Caco-2 (cell line): ENCODE results near the gene SLC6A6. TPM values are rescaled to one million over a fixed set of nuclear protein-coding genes. Genes with fewer than 3 reads are reported as not detected.

Experiments
- BruUV-seq: library from RNA; stranded (reverse); fragments of 400-500 nt; replicated peaks from 2 replicates; lab custom pipeline; 2021; lab: Mats Ljungman, UMichigan
- CTCF ChIA-PET: fragments of 300-600 bp; sonication (Branson Sonifier 250); formaldehyde crosslinking; loops from one replicate; lab custom pipeline; 2022; ENCODE audit warnings: antibody characterized with exemption; lab: Charles Lee
- POLR2A ChIA-PET: fragments of 300-600 bp; sonication (Branson Sonifier 250); formaldehyde crosslinking; loops from one replicate; lab custom pipeline; 2022; ENCODE audit warnings: antibody characterized with exemption; lab: Charles Lee
- DNase-seq, 2 experiments: peaks; one replicate each; pipeline versions ENCODE4 v3.0.0 to v3.0.0-alpha.2; 2020 to 2022
- H3K27me3 ChIP-seq: replicated peaks from 2 replicates; pipeline ENCODE4 v1.6.0; 2011; ENCODE audit warnings: low read length; ENCODE audit not compliant: control insufficient read depth, insufficient read depth
- H3K36me3 ChIP-seq: 2 replicates; pipeline ENCODE4 v1.5.1; 2011; ENCODE audit warnings: low read length; ENCODE audit not compliant: control insufficient read depth, insufficient read depth
- H3K4me1 ChIP-seq: fragments of 250-450 bp; sonication (Bioruptor Pico); 2 replicates; pipeline ENCODE4 v1.5.1; 2020; ENCODE audit warnings: mild to moderate bottlenecking
- H3K4me3 ChIP-seq: 2 replicates; pipeline ENCODE4 v1.5.1; 2011; ENCODE audit warnings: low read depth, mild to moderate bottlenecking, control low read depth, low read length
- H3K9me3 ChIP-seq: fragments of 250-450 bp; sonication (Bioruptor Pico); 2 replicates; pipeline ENCODE4 v1.5.1; 2020; ENCODE audit warnings: mild to moderate bottlenecking, moderate library complexity
- H3K27ac Mint-ChIP-seq: one replicate; pipeline ENCODE4 v1.8.0; 2022; ENCODE audit warnings: mixed read lengths; ENCODE audit not compliant: unreplicated experiment
- H3K27me3 Mint-ChIP-seq: one replicate; pipeline ENCODE4 v1.8.0; 2022; ENCODE audit warnings: mixed read lengths; ENCODE audit not compliant: insufficient read depth, unreplicated experiment
- H3K36me3 Mint-ChIP-seq: one replicate; pipeline ENCODE4 v1.8.0; 2022; ENCODE audit warnings: mild to moderate bottlenecking, mixed read lengths; ENCODE audit not compliant: insufficient read depth, unreplicated experiment
- H3K4me1 Mint-ChIP-seq: one replicate; pipeline ENCODE4 v1.8.0; 2022; ENCODE audit warnings: low read depth, mixed read lengths; ENCODE audit not compliant: unreplicated experiment
- H3K4me3 Mint-ChIP-seq: one replicate; pipeline ENCODE4 v1.8.0; 2022; ENCODE audit warnings: mild to moderate bottlenecking, moderate library complexity, mixed read lengths; ENCODE audit not compliant: unreplicated experiment
- H3K9me3 Mint-ChIP-seq: one replicate; pipeline ENCODE4 v1.8.0; 2022; ENCODE audit warnings: mixed read lengths; ENCODE audit not compliant: unreplicated experiment
- CTCF ChIP-seq, 2 experiments: fragments of 200-600 bp in 1 of 2; IDR thresholded peaks; 1 replicate in 1 of 2; 2 replicates in 1 of 2; pipeline versions ENCODE4 v1.5.1 to v1.8.0; 2011 to 2022; ENCODE audit warnings: antibody characterized with exemption in 1 of 2, control low read depth in 1 of 2, inconsistent platforms in 1 of 2, low read depth in 1 of 2, low read length in 1 of 2, mild to moderate bottlenecking in 1 of 2, moderate library complexity in 1 of 2; ENCODE audit not compliant: insufficient read depth in 1 of 2, severe bottlenecking in 1 of 2, unreplicated experiment in 1 of 2
- intact Hi-C: fragments of 100-400 bp; cut with micrococcal nuclease; formaldehyde crosslinking; loops from one replicate; pipeline ENCODE4 v1.10.0; 2022; ENCODE audit not compliant: unreplicated experiment
- total RNA-seq: library from RNA; stranded (reverse); gene quantifications from 2 replicates; pipeline ENCODE4 v1.2.3, GENCODE V29; 2022

SLC6A6 gene
- total RNA-seq, 1 experiment from 2014 or later = 49.6 TPM

- no TSS peak for BruUV-seq
- no peak for TF ChIP-seq CTCF (IDR thresholded peaks at IDR 0.05; ENCODE audit: insufficient read depth in 1 of 2, low read depth in 1 of 2, low read length in 1 of 2, severe bottlenecking in 1 of 2, unreplicated experiment in 1 of 2)
- no peak overlapping the region for H3K27ac Mint-ChIP-seq
- peaks cover 5% of the 10 kb centered on the region for H3K36me3 Mint-ChIP-seq
- intact Hi-C loops = loop anchor here (5.0 kb wide), 1 partner anchor 416 kb away; no protein-coding TSS in a partner anchor
- no peaks in the 10 kb centered on the region for H3K4me1 Mint-ChIP-seq
- H3K36me3 ChIP-seq = no peaks in the 10 kb centered on the region
- no peaks in the 10 kb centered on the region for H3K4me1 ChIP-seq
- H3K4me3 Mint-ChIP-seq = no peak overlapping the region
- ChIA-PET CTCF (interaction anchor here (1.3 kb wide), 1 partner anchor 42 kb away, joined by 5 read pairs; no protein-coding TSS in a partner anchor), POLR2A (no interaction called here)
- no peaks in the 10 kb centered on the region; the same call in 1 of the 2 replicates for H3K27me3 ChIP-seq
- peak in 1 of 2 experiments; percentile 22 for DNase-seq
- no peaks in the 10 kb centered on the region for H3K27me3 Mint-ChIP-seq
- H3K9me3 Mint-ChIP-seq = peaks cover 21% of the 10 kb centered on the region
- H3K4me3 ChIP-seq = no peak overlapping the region
- H3K9me3 ChIP-seq = peaks cover 3% of the 10 kb centered on the region; the same call in 1 of the 2 replicates
Observed at GRCh38 chr3:14505803-14506500, 103.5 kb downstream of the SLC6A6 start.

- intact Hi-C loops = loop anchor here (5.0 kb wide), 1 partner anchor 416 kb away; no protein-coding TSS in a partner anchor
- POLR2A ChIA-PET = no interaction called here
- Histone ChIP-seq H3K4me1 (no peaks in the 10 kb centered on the region), H3K36me3 (no peaks in the 10 kb centered on the region), H3K4me3 (no peak overlapping the region), H3K27me3 (no peaks in the 10 kb centered on the region; the same call in 1 of the 2 replicates), H3K9me3 (peaks cover 3% of the 10 kb centered on the region; the same call in 1 of the 2 replicates)
- DNase-seq = peak in 1 of 2 experiments; percentile 19
- no peaks in the 10 kb centered on the region for H3K4me1 Mint-ChIP-seq
- peaks cover 5% of the 10 kb centered on the region for H3K36me3 Mint-ChIP-seq
- no peak overlapping the region for H3K27ac Mint-ChIP-seq
- no peak overlapping the region for H3K4me3 Mint-ChIP-seq
- TF ChIP-seq CTCF (IDR thresholded peaks at IDR 0.05; ENCODE audit: insufficient read depth in 1 of 2, low read depth in 1 of 2, low read length in 1 of 2, severe bottlenecking in 1 of 2, unreplicated experiment in 1 of 2) = no peak
- H3K27me3 Mint-ChIP-seq = no peaks in the 10 kb centered on the region
- BruUV-seq = no TSS peak
- CTCF ChIA-PET = no interaction called here
- peaks cover 13% of the 10 kb centered on the region for H3K9me3 Mint-ChIP-seq
Observed at GRCh38 chr3:14506626-14507304, 104.4 kb downstream of the SLC6A6 start.

- Histone ChIP-seq H3K36me3 (no peaks in the 10 kb centered on the region), H3K27me3 (no peaks in the 10 kb centered on the region; the same call in 1 of the 2 replicates), H3K9me3 (0 out of 2 replicates have a peak, but pooled peaks cover 3% of the 10 kb centered on the region), H3K4me3 (no peak overlapping the region), H3K4me1 (no peaks in the 10 kb centered on the region)
- POLR2A ChIA-PET = no interaction called here
- Mint-ChIP-seq H3K27ac (no peak overlapping the region), H3K36me3 (peaks cover 5% of the 10 kb centered on the region), H3K4me3 (no peak overlapping the region), H3K4me1 (no peaks in the 10 kb centered on the region), H3K9me3 (peaks cover 7% of the 10 kb centered on the region), H3K27me3 (no peaks in the 10 kb centered on the region)
- BruUV-seq = no TSS peak
- CTCF ChIA-PET = no interaction called here
- TF ChIP-seq CTCF (IDR thresholded peaks at IDR 0.05; ENCODE audit: insufficient read depth in 1 of 2, low read depth in 1 of 2, low read length in 1 of 2, severe bottlenecking in 1 of 2, unreplicated experiment in 1 of 2) = no peak
- intact Hi-C loops = loop anchor here (5.0 kb wide), 1 partner anchor 415 kb away; no protein-coding TSS in a partner anchor
- peak in 1 of 2 experiments; percentile 43 for DNase-seq
Observed at GRCh38 chr3:14507305-14507741, 104.9 kb downstream of the SLC6A6 start.
